Trophoblast cell (in vitro differentiated cells and primary cell): ENCODE results near the gene NR4A2.

Source experiments
- DNase-seq, 2 donors: peaks; one replicate each; pipeline ENCODE4 v3.0.0-alpha.2; 2016
- H2AFZ ChIP-seq: 2 replicates; pipeline ENCODE4 v1.6.1; 2013; ENCODE audit warnings: low read length, moderate library complexity, mild to moderate bottlenecking; ENCODE audit not compliant: insufficient read depth, poor library complexity
- H2AK5ac ChIP-seq: 2 replicates; pipeline ENCODE4 v1.6.1; 2013; ENCODE audit warnings: mild to moderate bottlenecking, low read length
- H2BK120ac ChIP-seq: 2 replicates; pipeline ENCODE4 v1.6.1; 2013; ENCODE audit warnings: low read length, mild to moderate bottlenecking, moderate library complexity; ENCODE audit not compliant: insufficient read depth, poor library complexity
- H2BK12ac ChIP-seq: 2 replicates; pipeline ENCODE4 v1.6.1; 2013; ENCODE audit warnings: mild to moderate bottlenecking, low read length, moderate library complexity
- H2BK5ac ChIP-seq: 2 replicates; pipeline ENCODE4 v1.6.1; 2013; ENCODE audit warnings: low read length, low read depth, moderate library complexity, mild to moderate bottlenecking; ENCODE audit not compliant: poor library complexity
- H3K14ac ChIP-seq: 2 replicates; pipeline ENCODE4 v1.6.1; 2013; ENCODE audit warnings: mild to moderate bottlenecking, low read length
- H3K18ac ChIP-seq: 2 replicates; pipeline ENCODE4 v1.6.1; 2013; ENCODE audit warnings: mild to moderate bottlenecking, low read length
- H3K23ac ChIP-seq: 2 replicates; pipeline ENCODE4 v1.6.1; 2013; ENCODE audit warnings: low read length
- H3K27ac ChIP-seq: 2 replicates; pipeline ENCODE4 v1.5.1; 2013; ENCODE audit warnings: low read depth, mild to moderate bottlenecking, inconsistent platforms, low read length, moderate library complexity
- H3K27me3 ChIP-seq: 2 replicates; pipeline ENCODE4 v1.6.1; 2013; ENCODE audit warnings: inconsistent platforms, mild to moderate bottlenecking, low read length, moderate library complexity; ENCODE audit not compliant: insufficient read depth
- H3K36me3 ChIP-seq, 2 experiments: 1 replicate in 1 of 2; 2 replicates in 1 of 2; pipeline ENCODE4 v1.6.1; 2013; ENCODE audit warnings: low read length in 2 of 2, mild to moderate bottlenecking in 2 of 2, moderate library complexity in 1 of 2; ENCODE audit not compliant: insufficient read depth in 2 of 2, control insufficient read depth in 1 of 2
- H3K4ac ChIP-seq: 2 replicates; pipeline ENCODE4 v1.6.1; 2013; ENCODE audit warnings: low read depth, mild to moderate bottlenecking, low read length, moderate library complexity
- H3K4me1 ChIP-seq, 2 experiments: 1 replicate in 1 of 2; 2 replicates in 1 of 2; pipeline ENCODE4 v1.6.1; 2013; ENCODE audit warnings: low read length in 2 of 2, mild to moderate bottlenecking in 2 of 2, moderate library complexity in 1 of 2; ENCODE audit not compliant: insufficient read depth in 2 of 2, control insufficient read depth in 1 of 2
- H3K4me2 ChIP-seq: 2 replicates; pipeline ENCODE4 v1.6.1; 2013; ENCODE audit warnings: inconsistent platforms, mild to moderate bottlenecking, low read length, moderate library complexity
- H3K4me3 ChIP-seq: 2 replicates; pipeline ENCODE4 v1.5.1; 2013; ENCODE audit warnings: mild to moderate bottlenecking, low read depth, low read length, inconsistent platforms
- H3K79me1 ChIP-seq: one replicate; pipeline ENCODE4 v1.6.1; 2013; ENCODE audit warnings: low read length
- H3K79me2 ChIP-seq: 2 replicates; pipeline ENCODE4 v1.6.1; 2013; ENCODE audit warnings: low read length, mild to moderate bottlenecking; ENCODE audit not compliant: control insufficient read depth, insufficient read depth, poor library complexity
- H3K9ac ChIP-seq: 2 replicates; pipeline ENCODE4 v1.6.1; 2013; ENCODE audit warnings: mild to moderate bottlenecking, low read length
- H3K9me3 ChIP-seq: 2 replicates; pipeline ENCODE4 v1.6.1; 2013; ENCODE audit warnings: low read depth, mild to moderate bottlenecking, control low read depth, inconsistent platforms, low read length; ENCODE audit not compliant: insufficient read depth
- H4K12ac ChIP-seq: 2 replicates; pipeline ENCODE4 v1.6.1; 2013; ENCODE audit warnings: low read depth, mild to moderate bottlenecking, low read length, moderate library complexity
- H4K8ac ChIP-seq: 2 replicates; pipeline ENCODE4 v1.6.1; 2013; ENCODE audit warnings: low read depth, mild to moderate bottlenecking, low read length, moderate library complexity
- H4K91ac ChIP-seq: one replicate; pipeline ENCODE4 v1.6.1; 2013; ENCODE audit warnings: low read depth, mild to moderate bottlenecking, low read length, moderate library complexity
- WGBS: extraction: QIAGEN DNeasy Blood & Tissue Kit; methylation state at CpG from one replicate; pipeline ENCODE4 v1.1.7; 2013; ENCODE audit warnings: missing lambda C conversion rate; ENCODE audit not compliant: insufficient read length, insufficient coverage; ENCODE audit errors: extremely low coverage; 5-methylcytosine and 5-hydroxymethylcytosine counted together

The NR4A2 gene

DNA sequence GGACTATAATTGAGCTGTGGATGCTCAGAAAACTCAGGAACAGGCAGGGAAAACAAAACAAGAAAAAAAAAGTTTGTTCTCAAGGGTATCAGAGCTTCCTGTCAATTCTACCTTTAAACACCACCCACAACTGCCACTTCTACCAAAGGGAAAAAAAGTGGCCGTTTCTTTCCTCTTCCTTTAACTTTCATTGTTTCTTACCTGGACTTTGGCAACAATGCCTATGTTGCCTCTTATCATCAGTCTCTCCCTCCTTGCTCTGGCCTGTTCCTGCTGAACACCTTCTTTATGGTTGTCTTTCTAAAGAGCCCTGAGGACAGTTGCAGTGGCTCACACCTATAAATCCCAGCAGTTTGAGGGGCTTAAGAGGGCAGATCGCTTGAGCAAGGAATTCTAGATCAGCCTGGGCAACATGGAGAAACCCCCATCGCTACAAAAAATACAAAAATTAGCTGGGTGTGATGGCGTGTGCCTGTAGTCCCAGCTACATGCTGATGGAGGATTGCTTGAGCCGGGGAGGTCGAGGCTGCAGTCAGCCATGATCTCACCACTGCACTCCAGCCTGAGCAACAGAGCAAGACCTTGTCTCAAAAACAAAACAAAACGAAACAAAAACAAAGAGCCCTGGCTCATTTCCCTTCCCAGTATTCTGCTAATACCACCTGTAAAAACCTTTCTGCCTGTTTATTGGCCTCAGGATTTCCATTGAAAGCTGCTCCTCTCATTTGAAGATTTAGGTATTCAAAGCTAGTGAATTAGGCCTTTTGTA is 18.0 kb upstream of the NR4A2 start:
- no peaks in the 10 kb centered on the region for H3K4me1 ChIP-seq
- no peak overlapping the region for H2BK120ac ChIP-seq
- no peak overlapping the region for H3K14ac ChIP-seq
- no peak overlapping the region for H3K27ac ChIP-seq
- no peak overlapping the region for H4K91ac ChIP-seq
- H3K36me3 ChIP-seq = no peaks in the 10 kb centered on the region
- H3K9ac ChIP-seq = no peak overlapping the region
- H4K8ac ChIP-seq = no peak overlapping the region
- no peak overlapping the region for H2AK5ac ChIP-seq
- H3K4ac ChIP-seq = no peak overlapping the region
- no peaks in the 10 kb centered on the region for H3K79me1 ChIP-seq
- peaks cover under 1% of the 10 kb centered on the region for H3K9me3 ChIP-seq
- no peak overlapping the region for H3K18ac ChIP-seq
- H3K23ac ChIP-seq = peak overlapping the region; percentile 81
- no peak for DNase-seq
- H2BK5ac ChIP-seq = no peak overlapping the region
- no peak overlapping the region for H4K12ac ChIP-seq
- WGBS = no CpG with 5 or more reads among the region's 7 CpGs
- no peak overlapping the region for H2AFZ ChIP-seq
- H3K4me2 ChIP-seq = no peak overlapping the region
- no peaks in the 10 kb centered on the region for H3K27me3 ChIP-seq
- no peak overlapping the region for H2BK12ac ChIP-seq
- H3K4me3 ChIP-seq = no peak overlapping the region
- H3K79me2 ChIP-seq = no peaks in the 10 kb centered on the region

DNA sequence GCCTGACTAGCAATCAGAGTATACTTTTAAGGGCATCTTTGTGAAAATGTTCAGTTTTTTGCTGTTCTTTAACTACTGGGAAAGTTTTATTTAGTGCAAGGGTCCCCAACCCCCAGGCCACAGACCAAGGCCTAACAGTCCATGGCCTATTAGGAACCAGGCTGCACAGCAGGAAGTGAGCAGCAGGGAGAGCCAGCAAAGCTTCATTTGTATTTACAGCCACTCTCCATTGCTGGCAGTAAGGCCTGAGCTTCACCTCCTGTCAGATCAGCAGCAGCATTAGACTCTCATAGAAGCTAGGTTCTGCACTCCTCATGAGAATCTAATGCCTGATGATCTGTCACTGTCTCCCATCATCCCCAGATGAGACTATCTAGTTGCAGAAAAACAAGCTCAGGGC is 17.1 kb upstream of the NR4A2 start:
- H2AFZ ChIP-seq = no peak overlapping the region
- H3K4me2 ChIP-seq = no peak overlapping the region
- H3K14ac ChIP-seq = no peak overlapping the region
- H3K79me1 ChIP-seq = no peaks in the 10 kb centered on the region
- H3K9ac ChIP-seq = no peak overlapping the region
- H4K8ac ChIP-seq = no peak overlapping the region
- no peak overlapping the region for H2AK5ac ChIP-seq
- no peak overlapping the region for H3K18ac ChIP-seq
- H3K36me3 ChIP-seq = no peaks in the 10 kb centered on the region
- H2BK12ac ChIP-seq = no peak overlapping the region
- no peak overlapping the region for H3K4me3 ChIP-seq
- H4K91ac ChIP-seq = no peak overlapping the region
- H3K79me2 ChIP-seq = no peaks in the 10 kb centered on the region
- H3K4me1 ChIP-seq = no peaks in the 10 kb centered on the region
- DNase-seq = no peak
- H3K4ac ChIP-seq = no peak overlapping the region
- H2BK120ac ChIP-seq = no peak overlapping the region
- H2BK5ac ChIP-seq = no peak overlapping the region
- peaks cover 2% of the 10 kb centered on the region for H3K9me3 ChIP-seq
- H4K12ac ChIP-seq = no peak overlapping the region
- H3K27me3 ChIP-seq = no peaks in the 10 kb centered on the region
- no peak overlapping the region for H3K23ac ChIP-seq
- H3K27ac ChIP-seq = no peak overlapping the region

DNA sequence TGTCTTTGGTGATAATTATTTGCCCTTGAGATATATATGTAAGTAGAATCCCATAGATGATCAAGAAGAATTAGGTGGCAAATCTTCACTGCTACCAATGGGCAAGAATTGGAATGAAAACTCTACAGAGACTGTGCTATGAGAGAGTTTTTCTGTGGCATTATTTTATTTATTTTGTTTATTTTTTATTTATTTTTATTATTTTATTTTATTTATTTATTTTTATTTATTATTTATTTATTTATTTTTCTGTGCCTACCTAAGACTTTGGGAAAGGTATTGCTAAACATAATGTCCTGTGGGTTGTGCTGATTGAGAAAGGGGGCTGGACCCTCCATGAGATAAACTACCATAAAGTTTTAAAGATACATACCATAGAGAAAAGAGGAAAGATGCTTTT is 16.6 kb upstream of the NR4A2 start:
- no peak overlapping the region for H2BK12ac ChIP-seq
- H3K4me3 ChIP-seq = no peak overlapping the region
- no peak for DNase-seq
- H2AK5ac ChIP-seq = no peak overlapping the region
- H3K4ac ChIP-seq = no peak overlapping the region
- no peak overlapping the region for H2BK120ac ChIP-seq
- no peak overlapping the region for H4K91ac ChIP-seq
- H4K12ac ChIP-seq = no peak overlapping the region
- no peak overlapping the region for H3K14ac ChIP-seq
- no peak overlapping the region for H3K9ac ChIP-seq
- H3K36me3 ChIP-seq = no peaks in the 10 kb centered on the region
- H3K4me1 ChIP-seq = no peaks in the 10 kb centered on the region
- no peak overlapping the region for H4K8ac ChIP-seq
- H3K27ac ChIP-seq = no peak overlapping the region
- no peak overlapping the region for H3K23ac ChIP-seq
- H3K9me3 ChIP-seq = peaks cover 2% of the 10 kb centered on the region
- no peaks in the 10 kb centered on the region for H3K27me3 ChIP-seq
- no peak overlapping the region for H2AFZ ChIP-seq
- H3K79me1 ChIP-seq = no peaks in the 10 kb centered on the region
- H2BK5ac ChIP-seq = no peak overlapping the region
- no peaks in the 10 kb centered on the region for H3K79me2 ChIP-seq
- H3K4me2 ChIP-seq = no peak overlapping the region
- no peak overlapping the region for H3K18ac ChIP-seq

DNA sequence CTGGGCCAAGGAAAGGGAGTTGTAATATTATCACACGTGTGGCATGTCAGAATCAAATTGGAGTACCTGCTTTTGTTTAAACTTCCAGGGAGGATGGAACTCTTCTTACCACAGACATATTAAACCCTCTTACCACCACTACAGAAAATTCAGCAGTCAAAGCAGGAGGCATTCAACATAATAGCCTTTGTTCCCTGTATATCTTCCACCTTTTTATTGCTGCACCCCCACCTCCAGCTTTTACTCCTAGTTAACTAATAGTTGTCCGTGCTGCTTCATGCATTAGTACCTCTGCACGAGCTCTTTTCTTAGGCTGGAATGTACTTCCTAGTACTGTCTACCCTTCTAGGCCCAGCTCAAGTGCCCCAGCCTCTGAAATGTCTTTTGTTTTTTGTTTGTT is 14.9 kb upstream of the NR4A2 start:
- peaks cover 5% of the 10 kb centered on the region for H3K79me1 ChIP-seq
- H3K14ac ChIP-seq = no peak overlapping the region
- H3K4me2 ChIP-seq = no peak overlapping the region
- H3K4me1 ChIP-seq = no peaks in the 10 kb centered on the region
- H3K27me3 ChIP-seq = no peaks in the 10 kb centered on the region
- no peak overlapping the region for H4K91ac ChIP-seq
- no peak overlapping the region for H2BK120ac ChIP-seq
- H2AK5ac ChIP-seq = no peak overlapping the region
- WGBS = no CpG with 5 or more reads among the region's 3 CpGs
- H3K4me3 ChIP-seq = no peak overlapping the region
- no peak overlapping the region for H3K9ac ChIP-seq
- DNase-seq = no peak
- H3K9me3 ChIP-seq = peaks cover 2% of the 10 kb centered on the region
- H2AFZ ChIP-seq = no peak overlapping the region
- H3K36me3 ChIP-seq = no peaks in the 10 kb centered on the region
- H3K18ac ChIP-seq = no peak overlapping the region
- no peak overlapping the region for H2BK12ac ChIP-seq
- no peak overlapping the region for H3K23ac ChIP-seq
- no peak overlapping the region for H3K27ac ChIP-seq
- no peak overlapping the region for H3K4ac ChIP-seq
- H2BK5ac ChIP-seq = no peak overlapping the region
- H4K8ac ChIP-seq = no peak overlapping the region
- H4K12ac ChIP-seq = no peak overlapping the region
- H3K79me2 ChIP-seq = no peaks in the 10 kb centered on the region
